Endothelial cell (in vitro differentiated cells): ENCODE results near the gene XPO4. TPM values are rescaled to one million over a fixed set of nuclear protein-coding genes. Genes with fewer than 3 reads are reported as not detected.

Experiments
- DNase-seq: peaks from one replicate; pipeline ENCODE4 v3.0.0; 2021; ENCODE audit warnings: low spot score
- H3K27ac Mint-ChIP-seq: one replicate; pipeline ENCODE4 v1.8.0; 2021; ENCODE audit warnings: mixed read lengths, inconsistent platforms; ENCODE audit not compliant: unreplicated experiment
- H3K27me3 Mint-ChIP-seq: one replicate; pipeline ENCODE4 v1.8.0; 2021; ENCODE audit warnings: mild to moderate bottlenecking, moderate library complexity, mixed read lengths, inconsistent platforms; ENCODE audit not compliant: unreplicated experiment
- H3K36me3 Mint-ChIP-seq: one replicate; pipeline ENCODE4 v1.8.0; 2021; ENCODE audit warnings: mild to moderate bottlenecking, low read depth, mixed read lengths, inconsistent platforms; ENCODE audit not compliant: unreplicated experiment
- H3K4me1 Mint-ChIP-seq: one replicate; pipeline ENCODE4 v1.8.0; 2021; ENCODE audit warnings: mild to moderate bottlenecking, mixed read lengths, inconsistent platforms; ENCODE audit not compliant: unreplicated experiment
- H3K4me3 Mint-ChIP-seq: one replicate; pipeline ENCODE4 v1.8.0; 2021; ENCODE audit warnings: mild to moderate bottlenecking, mixed read lengths, inconsistent platforms; ENCODE audit not compliant: unreplicated experiment
- H3K9me3 Mint-ChIP-seq: one replicate; pipeline ENCODE4 v1.8.0; 2021; ENCODE audit warnings: mixed read lengths, inconsistent platforms; ENCODE audit not compliant: unreplicated experiment
- total RNA-seq: library from RNA; stranded (reverse); fragmentation: NEBNext Ultra II Directional; extraction: Animal tissue kit (Norgen Biotek cat#: 25700); gene quantifications from one replicate; pipeline ENCODE4 v1.2.1, GENCODE V29; 2021; ENCODE audit not compliant: unreplicated experiment
- TF ChIP-seq, protein P1 (sequence below): fragments of 200-600 bp; sonication (generic); IDR thresholded peaks from one replicate; pipeline ENCODE4 v1.5.0; 2021; ENCODE audit warnings: antibody characterized with exemption; ENCODE audit not compliant: unreplicated experiment

XPO4 gene
- total RNA-seq, 1 donor from 2014 or later = 18.0 TPM

DNA sequence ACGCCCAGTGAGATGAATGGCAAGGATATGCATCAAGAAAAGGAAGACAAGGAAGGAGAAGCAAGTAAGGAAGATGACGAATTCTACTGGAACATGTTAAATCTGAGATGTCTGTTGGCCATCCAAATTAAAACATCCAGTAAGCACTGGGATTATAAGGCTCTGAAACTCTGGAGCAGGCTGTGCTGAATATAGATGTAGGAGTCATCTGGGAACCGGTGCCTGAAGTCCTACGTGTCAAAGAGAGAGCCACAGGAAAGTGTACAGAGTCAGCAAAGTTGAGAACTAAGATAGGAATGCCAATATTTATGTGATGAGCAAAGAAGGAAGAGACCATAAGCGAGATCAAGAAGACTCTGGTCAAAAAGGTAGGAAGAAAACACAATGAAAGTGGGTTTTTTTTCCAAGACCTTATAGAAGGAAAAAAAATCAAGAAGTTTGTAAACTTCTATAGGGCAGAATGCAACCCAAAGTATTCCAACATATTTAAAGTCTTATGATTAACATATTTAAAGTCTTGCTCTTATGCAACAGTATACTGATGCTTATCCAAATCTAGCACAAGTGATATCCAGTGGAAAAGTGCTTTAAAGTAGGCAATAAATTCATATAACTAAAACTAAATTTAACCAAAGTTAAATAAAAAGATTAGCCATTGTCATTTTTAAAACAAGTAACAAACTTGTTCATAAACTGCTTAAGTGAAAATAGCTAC lies 77.6 kb downstream of the XPO4 start:
- H3K4me1 Mint-ChIP-seq = peaks cover 7% of the 10 kb centered on the region
- no peaks in the 10 kb centered on the region for H3K27me3 Mint-ChIP-seq
- TF ChIP-seq, protein P1, sequence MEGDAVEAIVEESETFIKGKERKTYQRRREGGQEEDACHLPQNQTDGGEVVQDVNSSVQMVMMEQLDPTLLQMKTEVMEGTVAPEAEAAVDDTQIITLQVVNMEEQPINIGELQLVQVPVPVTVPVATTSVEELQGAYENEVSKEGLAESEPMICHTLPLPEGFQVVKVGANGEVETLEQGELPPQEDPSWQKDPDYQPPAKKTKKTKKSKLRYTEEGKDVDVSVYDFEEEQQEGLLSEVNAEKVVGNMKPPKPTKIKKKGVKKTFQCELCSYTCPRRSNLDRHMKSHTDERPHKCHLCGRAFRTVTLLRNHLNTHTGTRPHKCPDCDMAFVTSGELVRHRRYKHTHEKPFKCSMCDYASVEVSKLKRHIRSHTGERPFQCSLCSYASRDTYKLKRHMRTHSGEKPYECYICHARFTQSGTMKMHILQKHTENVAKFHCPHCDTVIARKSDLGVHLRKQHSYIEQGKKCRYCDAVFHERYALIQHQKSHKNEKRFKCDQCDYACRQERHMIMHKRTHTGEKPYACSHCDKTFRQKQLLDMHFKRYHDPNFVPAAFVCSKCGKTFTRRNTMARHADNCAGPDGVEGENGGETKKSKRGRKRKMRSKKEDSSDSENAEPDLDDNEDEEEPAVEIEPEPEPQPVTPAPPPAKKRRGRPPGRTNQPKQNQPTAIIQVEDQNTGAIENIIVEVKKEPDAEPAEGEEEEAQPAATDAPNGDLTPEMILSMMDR = no peak
- no peak overlapping the region for H3K27ac Mint-ChIP-seq
- DNase-seq = no peak
- H3K4me3 Mint-ChIP-seq = no peak overlapping the region
- no peaks in the 10 kb centered on the region for H3K9me3 Mint-ChIP-seq
- H3K36me3 Mint-ChIP-seq = no peaks in the 10 kb centered on the region

DNA sequence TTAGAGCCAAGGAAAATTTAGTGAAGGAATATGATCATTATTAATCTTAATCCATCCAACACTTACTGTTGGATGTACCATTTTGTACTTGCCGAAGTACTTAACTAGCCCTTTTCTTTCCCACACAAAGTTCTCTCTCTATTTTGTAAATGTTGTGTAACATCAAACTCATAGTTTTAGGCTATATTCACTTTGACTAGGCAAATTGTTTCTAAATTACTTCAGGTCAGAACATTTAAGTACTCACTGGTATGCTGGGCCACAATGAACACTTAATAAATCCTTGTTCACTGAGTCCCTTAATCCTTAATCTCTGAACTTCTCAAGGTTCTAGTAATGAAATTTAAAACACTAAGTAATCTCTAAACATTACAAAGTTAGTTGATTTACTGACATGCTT lies 79.5 kb downstream of the XPO4 start:
- Mint-ChIP-seq H3K27ac (no peak overlapping the region), H3K9me3 (no peaks in the 10 kb centered on the region), H3K27me3 (no peaks in the 10 kb centered on the region), H3K4me1 (peaks cover 7% of the 10 kb centered on the region), H3K4me3 (no peak overlapping the region), H3K36me3 (no peaks in the 10 kb centered on the region)
- DNase-seq = no peak
- TF ChIP-seq, protein P1 = no peak

DNA sequence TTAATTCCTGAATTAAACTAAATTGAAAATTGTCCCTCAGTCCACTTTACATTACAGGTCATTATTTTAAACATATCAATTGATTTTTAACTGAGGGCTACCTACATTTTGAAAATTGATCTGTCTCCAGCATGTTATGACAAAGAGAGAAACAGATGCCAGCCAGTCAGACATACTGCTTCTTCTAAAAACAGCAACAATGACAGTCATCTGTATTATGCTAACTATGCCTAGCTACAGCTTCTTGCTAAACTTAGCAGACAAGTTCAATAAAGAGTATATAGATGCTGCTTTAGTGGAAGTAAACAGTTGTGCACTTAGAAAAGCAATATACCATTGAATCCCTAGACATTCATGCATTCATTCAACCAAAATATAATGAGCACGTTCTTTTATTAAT lies 80.1 kb downstream of the XPO4 start:
- no peaks in the 10 kb centered on the region for H3K36me3 Mint-ChIP-seq
- H3K4me3 Mint-ChIP-seq = no peak overlapping the region
- no peak overlapping the region for H3K27ac Mint-ChIP-seq
- H3K27me3 Mint-ChIP-seq = no peaks in the 10 kb centered on the region
- no peaks in the 10 kb centered on the region for H3K9me3 Mint-ChIP-seq
- peaks cover 7% of the 10 kb centered on the region for H3K4me1 Mint-ChIP-seq
- TF ChIP-seq, protein P1 = no peak
- no peak for DNase-seq

DNA sequence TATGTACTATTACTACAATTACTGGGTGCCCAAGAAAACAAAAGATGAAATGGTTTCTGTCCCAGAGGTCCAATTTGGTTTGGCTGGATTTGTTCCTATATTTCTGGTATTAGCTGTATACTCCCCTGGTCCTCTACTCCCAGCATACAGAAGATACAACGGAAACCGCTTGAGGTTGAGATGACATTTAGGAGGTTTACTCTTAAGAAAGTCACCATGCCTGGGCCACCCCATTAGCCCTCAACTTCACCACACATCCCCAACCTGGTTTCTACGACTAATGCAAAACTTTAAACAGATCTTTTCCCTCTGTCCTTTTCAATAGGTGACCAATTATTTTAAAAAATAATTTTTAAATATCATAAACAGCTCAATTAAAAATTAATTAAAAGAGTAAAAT lies 82.8 kb downstream of the XPO4 start:
- no peaks in the 10 kb centered on the region for H3K9me3 Mint-ChIP-seq
- H3K4me1 Mint-ChIP-seq = peaks cover 3% of the 10 kb centered on the region
- no peaks in the 10 kb centered on the region for H3K36me3 Mint-ChIP-seq
- TF ChIP-seq, protein P1 = no peak
- no peaks in the 10 kb centered on the region for H3K27me3 Mint-ChIP-seq
- DNase-seq = no peak
- H3K27ac Mint-ChIP-seq = no peak overlapping the region
- no peak overlapping the region for H3K4me3 Mint-ChIP-seq

DNA sequence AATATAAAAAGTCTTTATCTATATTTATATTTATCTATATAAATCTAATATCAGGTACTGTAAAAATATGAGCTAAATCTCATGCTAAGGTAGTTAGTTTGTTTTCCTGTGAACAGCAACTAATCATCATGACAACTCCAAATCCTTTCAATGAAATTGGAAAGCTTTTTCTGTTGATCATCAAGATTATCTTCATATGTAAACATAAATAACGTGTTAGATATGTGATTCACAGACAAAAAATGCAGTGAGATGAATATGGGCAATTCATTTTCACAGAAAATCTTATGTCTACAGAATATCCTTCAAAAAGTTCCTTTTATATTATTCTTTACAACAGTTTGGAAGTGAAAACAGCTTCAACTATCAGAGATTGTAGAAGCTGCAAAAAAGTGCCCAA lies 87.1 kb downstream of the XPO4 start:
- TF ChIP-seq, protein P1 = no peak
- H3K27me3 Mint-ChIP-seq = no peaks in the 10 kb centered on the region

More for the DNA sequence above, 87.1 kb downstream of the XPO4 start:
- Mint-ChIP-seq H3K36me3 (peaks cover 7% of the 10 kb centered on the region), H3K4me3 (no peak overlapping the region), H3K27ac (no peak overlapping the region), H3K4me1 (peaks cover 9% of the 10 kb centered on the region), H3K9me3 (no peaks in the 10 kb centered on the region)
- no peak for DNase-seq
